Left colon (tissue), 2 donors: ENCODE results near the gene LAMC1. TPM values are rescaled to one million over a fixed set of nuclear protein-coding genes. Genes with fewer than 3 reads are reported as not detected.
A peak's percentile ranks its signal among the peaks of the same experiment; 100 is the strongest.

Experiments used
- ATAC-seq: fragments of 200-7000 bp; cut with Tn5 transposase; one replicate; pipeline ENCODE4 v1.9.1; 2020; ENCODE audit warnings: mild to moderate bottlenecking, moderate library complexity
- DNase-seq, 2 donors: peaks; one replicate each; pipeline ENCODE4 v3.0.0-alpha.2; 2020
- intact Hi-C, 2 donors: fragments of 100-400 bp; cut with DNase I in 1 of 2; cut with micrococcal nuclease in 1 of 2; formaldehyde crosslinking; loops; one replicate each; pipeline versions ENCODE4 v1.11.2 to v1.14.0; 2022; cut with DNase I, micrococcal nuclease
- total RNA-seq, 2 donors: library from RNA; stranded (reverse); fragmentation: NEBNext Ultra II Directional; extraction: Animal tissue kit (Norgen Biotek cat#: 25700); gene quantifications; one replicate each; pipeline ENCODE4 v1.2.1, GENCODE V29; 2021
- donor health status: DM: no; HTN: no; CAD: no.
- donor health status: DM: yes; HTN: yes; CAD: no.

The LAMC1 gene
- total RNA-seq, 2 donors from 2014 or later: 32.3 to 54.8 TPM

GRCh38 chr1:183093066-183093668 lies 69.9 kb downstream of the LAMC1 start:
- intact Hi-C loops: no loop called here
- ATAC-seq (no peak), DNase-seq (no peak)

- ATAC-seq (no peak), DNase-seq (no peak)
- intact Hi-C loops: no loop called here
Measured at GRCh38 chr1:183093786-183094298, 70.6 kb downstream of the LAMC1 start.

GRCh38 chr1:183094351-183094750 lies 71.1 kb downstream of the LAMC1 start:
- intact Hi-C loops: no loop called here
- ATAC-seq: no peak
- no peak for DNase-seq

GRCh38 chr1:183096351-183096750 lies 73.1 kb downstream of the LAMC1 start:
- no peak for ATAC-seq
- DNase-seq: no peak
- intact Hi-C loops: no loop called here

GRCh38 chr1:183096894-183097293 lies 73.7 kb downstream of the LAMC1 start:
- ATAC-seq: no peak
- intact Hi-C loops: no loop called here
- no peak for DNase-seq

- ATAC-seq (no peak), DNase-seq (no peak)
- intact Hi-C loops: no loop called here
Measured at GRCh38 chr1:183097438-183098051, 74.3 kb downstream of the LAMC1 start.

- DNase-seq (no peak), ATAC-seq (peak; percentile 77)
- intact Hi-C loops: no loop called here
Measured at GRCh38 chr1:183098317-183098716, 75.1 kb downstream of the LAMC1 start.

- DNase-seq (no peak), ATAC-seq (no peak)
- intact Hi-C loops: no loop called here
Measured at GRCh38 chr1:183100361-183100974, 77.2 kb downstream of the LAMC1 start.

- ATAC-seq: no peak
- no peak for DNase-seq
- intact Hi-C loops: no loop called here
Measured at GRCh38 chr1:183101081-183101480, 77.9 kb downstream of the LAMC1 start.

- intact Hi-C loops: no loop called here
- no peak for ATAC-seq
- DNase-seq: peak in 1 of 2 donors; percentile 15
Measured at GRCh38 chr1:183101841-183102276, 78.6 kb downstream of the LAMC1 start.

- ATAC-seq (no peak), DNase-seq (no peak)
- intact Hi-C loops: no loop called here
Measured at GRCh38 chr1:183103147-183103546, 79.9 kb downstream of the LAMC1 start.

- no peak for ATAC-seq
- DNase-seq: no peak
- intact Hi-C loops: no loop called here
Measured at GRCh38 chr1:183103577-183103976, 80.4 kb downstream of the LAMC1 start.

GRCh38 chr1:183105449-183105848 lies 82.2 kb downstream of the LAMC1 start:
- intact Hi-C loops: no loop called here
- no peak for ATAC-seq
- no peak for DNase-seq

GRCh38 chr1:183106166-183106565 lies 82.9 kb downstream of the LAMC1 start:
- DNase-seq (no peak), ATAC-seq (no peak)
- intact Hi-C loops: no loop called here

GRCh38 chr1:183106746-183107145 lies 83.5 kb downstream of the LAMC1 start:
- DNase-seq (no peak), ATAC-seq (no peak)
- intact Hi-C loops: no loop called here

- intact Hi-C loops: no loop called here
- DNase-seq (no peak), ATAC-seq (no peak)
Measured at GRCh38 chr1:183110326-183110880, 87.2 kb downstream of the LAMC1 start.

- intact Hi-C loops: no loop called here
- no peak for DNase-seq
- ATAC-seq: no peak
Measured at GRCh38 chr1:183114441-183114840, 91.2 kb downstream of the LAMC1 start.

- DNase-seq (no peak), ATAC-seq (no peak)
- intact Hi-C loops: no loop called here
Measured at GRCh38 chr1:183116416-183116815, 93.2 kb downstream of the LAMC1 start.

- intact Hi-C loops: loop anchor here in 1 of 2 donors (10.0 kb wide), 1 partner anchor 157 kb away; no protein-coding TSS in a partner anchor
- ATAC-seq: no peak
- DNase-seq: no peak
Measured at GRCh38 chr1:183121609-183122008, 98.4 kb downstream of the LAMC1 start.

GRCh38 chr1:183124259-183124658 lies 101.0 kb downstream of the LAMC1 start:
- DNase-seq: peak in 1 of 2 donors; percentile 33
- ATAC-seq: no peak
- intact Hi-C loops: loop anchor here in 1 of 2 donors (10.0 kb wide), 1 partner anchor 159 kb away; no protein-coding TSS in a partner anchor
